ENCODE results near the gene MTHFD2L. TPM values are rescaled to one million over a fixed set of nuclear protein-coding genes. Genes with fewer than 3 reads are reported as not detected.

MTHFD2L gene
- polyA plus RNA-seq, 1 donor: 15.2 TPM

Other genes starting within 250 kb of the MTHFD2L start
- 0.33 TPM for gene PF4, start 176.1 kb upstream of the MTHFD2L start, polyA plus RNA-seq
- 1.8 TPM for gene PPBP, start 169.9 kb upstream of the MTHFD2L start, polyA plus RNA-seq
- gene CXCL5, start 159.4 kb upstream of the MTHFD2L start, polyA plus RNA-seq: 0.30 TPM
- 1.4 TPM for gene CXCL3, start 119.4 kb upstream of the MTHFD2L start, polyA plus RNA-seq
- 8.6 TPM for gene CXCL2, start 58.9 kb upstream of the MTHFD2L start, polyA plus RNA-seq
- gene EPGN, start 150.4 kb downstream of the MTHFD2L start, polyA plus RNA-seq: 0.12 TPM
- gene EREG, start 207.0 kb downstream of the MTHFD2L start, polyA plus RNA-seq: 6.8 TPM